Fibroblast of the conjunctiva (primary cell): ENCODE measurements around the gene ITGB4.
"Not testable (repeated sequence)": the region's sequence is repeated elsewhere in the genome, so short reads cannot be mapped to it uniquely, and the experiment has no call there.

ENCODE experiments used
- DNase-seq: peaks from one replicate; pipeline ENCODE4 v3.0.0-alpha.2; 2010; ENCODE audit warnings: low read depth

ITGB4 gene

DNA sequence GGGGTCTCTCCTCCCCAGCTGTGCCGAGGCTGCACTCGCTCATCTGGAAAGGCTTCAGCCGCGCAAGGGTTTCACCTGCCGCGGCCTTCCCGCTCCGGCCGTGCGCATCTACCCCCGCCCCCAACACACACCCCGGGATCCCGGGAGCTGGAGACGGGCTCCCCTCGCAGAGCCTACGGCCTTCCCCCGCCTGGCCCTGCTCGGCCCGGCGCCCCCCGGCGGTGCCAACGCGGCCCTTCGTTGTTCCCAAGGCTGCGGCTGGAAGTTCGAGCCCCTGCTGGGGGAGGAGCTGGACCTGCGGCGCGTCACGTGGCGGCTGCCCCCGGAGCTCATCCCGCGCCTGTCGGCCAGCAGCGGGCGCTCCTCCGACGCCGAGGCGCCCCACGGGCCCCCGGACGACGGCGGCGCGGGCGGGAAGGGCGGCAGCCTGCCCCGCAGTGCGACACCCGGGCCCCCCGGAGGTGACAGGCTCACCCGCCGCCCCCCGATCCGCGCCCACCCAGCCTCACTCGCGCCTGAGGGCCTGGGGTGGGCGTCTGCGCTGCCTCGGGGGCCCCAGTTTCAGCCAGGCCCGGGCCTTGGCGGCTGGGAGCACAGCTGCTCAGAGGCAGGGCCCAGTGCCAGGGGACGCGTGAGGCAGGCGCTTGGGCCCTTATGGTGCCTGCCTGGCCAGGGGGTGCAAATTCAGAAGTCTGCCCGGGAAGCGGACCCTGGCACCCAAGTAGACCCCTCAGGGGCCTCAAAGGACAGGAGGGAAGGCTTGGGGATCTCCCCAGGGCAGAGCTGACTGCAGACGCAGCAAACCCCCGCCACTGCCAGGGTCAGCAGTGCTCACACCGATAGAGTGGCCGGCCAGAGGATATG, 32.5 kb downstream of the ITGB4 start:
- DNase-seq, result peak; percentile 36

- DNase-seq, result no peak
Observed at GRCh38 chr17:75754378-75755204, 33.3 kb downstream of the ITGB4 start.

- DNase-seq, result no peak
Observed at GRCh38 chr17:75755205-75755901, 34.1 kb downstream of the ITGB4 start.

GRCh38 chr17:75755990-75756389, 34.7 kb downstream of the ITGB4 start:
- DNase-seq, result no peak

- no peak for DNase-seq
Observed at GRCh38 chr17:75756451-75757085, 35.3 kb downstream of the ITGB4 start.

- DNase-seq, result no peak
Observed at GRCh38 chr17:75757086-75757681, 35.9 kb downstream of the ITGB4 start.

DNA sequence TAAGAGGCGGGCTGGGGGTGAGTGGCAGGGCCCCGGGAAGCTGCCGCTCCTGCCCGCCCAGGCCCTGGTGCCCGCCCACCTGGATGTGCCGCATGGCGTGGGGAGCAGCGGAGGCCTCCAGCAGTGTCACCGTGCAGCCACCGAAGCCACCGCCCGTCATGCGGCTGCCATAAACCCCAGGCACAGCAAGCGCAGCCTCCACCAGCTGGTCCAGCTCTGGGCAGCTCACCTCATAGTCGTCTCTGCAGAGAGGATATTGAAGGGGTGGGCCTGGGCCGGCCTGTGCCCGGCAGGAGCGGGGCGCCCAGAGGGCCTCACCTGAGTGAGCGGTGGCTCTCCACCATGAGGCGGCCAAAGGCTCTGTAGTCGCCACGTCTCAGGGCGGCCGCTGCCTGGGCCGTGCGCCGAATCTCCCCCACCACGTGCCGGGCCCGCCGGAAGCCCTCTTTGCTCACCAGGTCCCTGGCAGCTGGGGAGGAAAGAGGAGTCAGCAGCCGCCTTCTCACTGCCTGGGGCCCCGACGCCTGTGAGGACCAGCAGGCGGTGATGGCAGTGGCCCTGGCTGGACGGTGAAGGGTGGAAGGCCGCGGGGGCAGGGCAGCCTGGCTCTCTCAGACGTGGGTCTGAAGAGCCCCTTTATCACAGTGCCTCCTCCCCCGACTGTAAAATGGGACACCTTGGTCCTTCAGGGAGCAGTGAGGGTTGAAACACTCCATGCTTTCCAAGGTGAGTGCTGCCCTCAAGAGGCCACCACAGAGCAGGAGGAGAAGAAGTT, 37.1 kb downstream of the ITGB4 start:
- DNase-seq, result no peak

GRCh38 chr17:75759457-75759856, 38.2 kb downstream of the ITGB4 start:
- no peak for DNase-seq

GRCh38 chr17:75759978-75760640, 38.9 kb downstream of the ITGB4 start:
- not testable (repeated sequence) for DNase-seq

- DNase-seq, result no peak
Observed at GRCh38 chr17:75762513-75763268, 41.4 kb downstream of the ITGB4 start.

DNA sequence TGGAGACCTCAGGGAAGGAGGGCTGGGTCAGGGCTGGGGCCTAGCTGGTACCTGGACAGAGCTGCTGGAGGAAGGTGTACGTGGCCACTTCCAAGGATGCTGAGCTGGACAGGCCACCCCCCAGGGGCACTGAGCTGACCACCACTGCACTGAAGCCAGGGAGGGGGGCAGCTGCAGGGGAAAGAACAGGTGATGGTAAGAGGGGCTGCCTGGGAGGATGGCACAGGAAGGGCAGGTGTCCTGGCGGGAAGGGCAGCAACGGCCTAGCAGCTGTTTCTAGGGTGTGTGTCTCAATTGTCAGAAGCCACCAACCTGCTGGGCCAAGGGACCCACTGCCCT, 42.0 kb downstream of the ITGB4 start:
- no peak for DNase-seq

DNA sequence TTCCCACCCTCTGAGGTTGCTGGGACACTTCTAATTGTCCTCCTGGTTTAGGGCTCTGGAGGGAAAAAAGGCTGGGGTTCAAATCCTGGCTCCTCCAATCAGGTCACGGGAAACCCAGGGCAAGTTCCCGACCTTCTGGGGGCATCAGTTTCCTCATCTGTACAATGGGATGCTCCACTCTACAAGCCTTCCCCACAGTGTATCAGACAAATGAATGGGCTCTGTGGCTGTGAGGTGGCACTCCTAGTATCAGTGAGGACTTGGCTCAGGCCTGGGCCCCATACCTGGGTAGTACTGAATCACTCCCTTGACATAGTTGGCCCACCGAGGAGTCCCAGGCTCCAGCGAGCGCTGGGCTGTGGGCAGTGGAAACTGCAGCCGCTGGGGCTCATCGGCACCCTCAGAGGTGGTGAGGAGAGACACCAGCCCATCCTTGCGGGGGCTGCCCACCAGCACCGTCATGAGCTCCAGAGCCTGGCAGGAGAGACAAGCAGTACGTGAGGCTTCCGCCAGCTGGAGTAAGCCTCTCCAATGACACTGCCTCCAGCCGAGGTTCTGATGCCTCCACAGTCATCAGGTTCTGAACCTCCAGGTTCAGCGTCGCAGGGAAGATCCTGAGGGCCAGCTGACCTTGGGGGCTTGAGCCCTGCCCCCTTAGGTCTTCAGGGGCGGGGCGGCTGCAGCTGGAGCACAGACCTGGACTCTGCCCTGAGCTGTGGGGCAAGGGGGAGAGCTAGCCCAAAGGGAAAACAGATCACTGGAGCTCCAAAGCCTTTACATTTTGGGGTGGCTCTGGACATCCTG, 42.6 kb downstream of the ITGB4 start:
- DNase-seq, result no peak

- DNase-seq, result no peak
Observed at GRCh38 chr17:75764417-75764710, 43.1 kb downstream of the ITGB4 start.

GRCh38 chr17:75764711-75765421, 43.6 kb downstream of the ITGB4 start, which contains the start of gene GALK1:
Gene GALK1, minus strand, starts transcription at chr17:75765192. Its CDS starts 56 bp downstream, at chr17:75765136.
- no peak for DNase-seq

DNA sequence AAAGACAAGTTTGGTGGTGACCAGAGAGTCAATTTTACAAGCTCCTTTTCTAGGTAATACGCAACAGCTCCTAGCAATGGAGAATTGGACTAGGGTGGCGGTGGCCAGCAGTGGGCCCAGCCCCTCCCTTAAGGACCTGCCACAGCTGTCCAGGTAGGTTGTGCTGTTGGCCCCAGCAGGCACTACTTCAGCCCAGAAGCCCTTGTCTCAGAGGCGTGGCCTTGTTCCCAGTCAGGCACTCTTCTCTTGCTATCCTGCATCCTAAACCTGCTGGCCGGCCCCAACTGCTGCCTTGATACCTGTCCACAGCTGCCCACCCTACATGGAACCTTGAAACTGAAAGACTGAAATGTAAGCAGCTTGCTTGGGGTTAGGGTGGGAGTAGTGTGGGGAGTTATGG, 44.7 kb downstream of the ITGB4 start:
- DNase-seq, result no peak

DNA sequence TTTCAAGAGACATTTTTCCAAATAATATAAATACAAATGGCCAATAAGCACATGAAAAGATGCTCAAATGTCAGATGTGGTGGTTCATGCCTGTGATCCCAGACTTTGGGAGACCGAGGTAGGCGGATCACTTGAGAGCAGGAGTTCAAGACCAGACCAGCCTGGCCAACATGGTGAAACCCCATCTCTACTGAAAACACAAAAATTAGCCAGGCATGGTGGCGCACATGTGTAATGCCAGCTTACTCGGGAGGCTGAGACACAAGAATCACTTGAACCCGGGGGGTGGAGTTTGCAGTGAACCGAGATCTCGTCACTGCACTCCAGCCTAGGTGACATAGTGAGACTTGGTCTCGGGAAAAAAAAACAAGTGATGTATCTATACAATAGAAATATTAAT, 46.6 kb downstream of the ITGB4 start:
- no peak for DNase-seq

DNA sequence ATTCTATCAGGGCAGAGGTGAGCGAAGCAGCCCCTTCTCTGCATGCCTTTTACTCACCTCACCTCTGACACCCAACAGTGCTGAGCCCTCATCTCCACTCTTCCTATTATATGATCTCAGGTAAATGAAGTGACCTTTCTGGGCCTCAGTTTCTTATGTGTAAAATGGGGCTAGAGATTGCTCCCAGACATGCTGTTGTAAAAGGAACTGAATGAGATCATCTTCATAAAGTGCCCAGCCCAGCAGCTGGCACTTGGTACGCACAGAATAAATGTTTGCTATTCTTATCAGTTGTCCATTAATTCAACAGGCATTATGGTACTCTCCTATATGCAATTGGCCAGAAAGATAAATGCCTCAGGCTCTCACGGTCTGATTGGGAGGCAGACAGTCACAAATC, 48.3 kb downstream of the ITGB4 start:
- DNase-seq, result no peak
